Measurements from ENCODE around the gene SRRM4.

Gene SRRM4

GRCh38 chr12:119183942-119184695, 202.8 kb downstream of the SRRM4 start:
- no peak for TF ChIP-seq JUND (IDR thresholded peaks at IDR 0.05; ENCODE audit: low read depth)
- in situ Hi-C loops (cut with HindIII; ENCODE audit: low pct_unique_long_range_greater_than_20kb, low sequenced_read_pairs), result no loop called here
- no peak for DNase-seq (ENCODE audit: low read depth in 1 of 2, low spot score in 1 of 2)

- TF ChIP-seq JUND (IDR thresholded peaks at IDR 0.05; ENCODE audit: low read depth), result no peak
- no peak for DNase-seq (ENCODE audit: low read depth in 1 of 2, low spot score in 1 of 2)
- in situ Hi-C loops (cut with HindIII; ENCODE audit: low pct_unique_long_range_greater_than_20kb, low sequenced_read_pairs), result no loop called here
These were observed 213.9 kb downstream of the SRRM4 start for GRCh38 chr12:119195256-119195655.

GRCh38 chr12:119198440-119198839, 217.1 kb downstream of the SRRM4 start:
- in situ Hi-C loops (cut with HindIII; ENCODE audit: low pct_unique_long_range_greater_than_20kb, low sequenced_read_pairs), result no loop called here
- no peak for TF ChIP-seq JUND (IDR thresholded peaks at IDR 0.05; ENCODE audit: low read depth)

DNA sequence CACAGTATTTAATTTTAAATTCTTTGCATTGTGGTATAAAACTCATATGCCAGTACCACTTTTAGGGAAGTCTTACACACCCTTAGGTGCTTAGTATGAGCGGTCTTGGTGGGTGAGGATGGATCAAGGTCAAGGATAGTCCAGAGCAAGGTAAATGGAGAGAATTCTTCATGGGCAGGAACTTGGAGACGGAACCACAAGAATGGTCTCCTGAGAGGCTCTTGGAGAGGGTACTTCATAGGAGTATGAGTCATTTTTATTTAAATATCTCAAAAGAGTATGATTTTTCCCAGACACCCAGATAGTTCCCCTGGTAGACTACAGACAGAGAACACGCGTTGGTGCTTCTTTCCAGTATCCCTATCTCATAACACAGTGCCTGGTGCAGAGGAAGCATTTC, 219.3 kb downstream of the SRRM4 start:
- in situ Hi-C loops (cut with HindIII; ENCODE audit: low pct_unique_long_range_greater_than_20kb, low sequenced_read_pairs), result no loop called here
- DNase-seq (ENCODE audit: low read depth in 1 of 2, low spot score in 1 of 2), result no peak
- no peak for TF ChIP-seq JUND (IDR thresholded peaks at IDR 0.05; ENCODE audit: low read depth)

More at GRCh38 chr12:119198440-119198839, 217.1 kb downstream of the SRRM4 start:
- DNase-seq (ENCODE audit: low read depth in 1 of 2, low spot score in 1 of 2), result no peak

- TF ChIP-seq JUND (IDR thresholded peaks at IDR 0.05; ENCODE audit: low read depth), result no peak
- no peak for DNase-seq (ENCODE audit: low read depth in 1 of 2, low spot score in 1 of 2)
These were observed 220.6 kb downstream of the SRRM4 start for GRCh38 chr12:119201789-119202543.

GRCh38 chr12:119202544-119202943, 221.2 kb downstream of the SRRM4 start:
- DNase-seq (ENCODE audit: low read depth in 1 of 2, low spot score in 1 of 2), result no peak
- no peak for TF ChIP-seq JUND (IDR thresholded peaks at IDR 0.05; ENCODE audit: low read depth)
- in situ Hi-C loops (cut with HindIII; ENCODE audit: low pct_unique_long_range_greater_than_20kb, low sequenced_read_pairs), result no loop called here

More at GRCh38 chr12:119201789-119202543, 220.6 kb downstream of the SRRM4 start:
- in situ Hi-C loops (cut with HindIII; ENCODE audit: low pct_unique_long_range_greater_than_20kb, low sequenced_read_pairs), result no loop called here

DNA sequence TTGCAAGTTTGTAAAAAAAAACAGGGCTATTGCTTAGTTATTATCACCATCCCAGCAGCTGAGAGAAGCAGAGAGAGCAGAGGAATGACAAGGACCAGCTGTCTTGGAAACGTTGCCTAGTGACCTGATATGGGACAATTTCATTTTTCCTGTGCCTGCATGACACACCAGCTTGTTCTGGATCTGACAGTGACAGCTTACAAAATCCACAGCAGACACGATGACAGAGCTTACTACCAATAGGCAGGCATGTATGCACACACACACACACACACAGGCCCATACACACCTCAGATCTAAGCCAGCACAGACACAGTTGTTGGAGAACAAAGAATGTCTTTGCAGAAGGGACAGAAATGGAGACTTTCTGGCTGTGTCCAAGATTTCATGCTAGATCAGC, 222.8 kb downstream of the SRRM4 start:
- DNase-seq (ENCODE audit: low read depth in 1 of 2, low spot score in 1 of 2), result no peak
- TF ChIP-seq JUND (IDR thresholded peaks at IDR 0.05; ENCODE audit: low read depth), result no peak
- in situ Hi-C loops (cut with HindIII; ENCODE audit: low pct_unique_long_range_greater_than_20kb, low sequenced_read_pairs), result no loop called here

DNA sequence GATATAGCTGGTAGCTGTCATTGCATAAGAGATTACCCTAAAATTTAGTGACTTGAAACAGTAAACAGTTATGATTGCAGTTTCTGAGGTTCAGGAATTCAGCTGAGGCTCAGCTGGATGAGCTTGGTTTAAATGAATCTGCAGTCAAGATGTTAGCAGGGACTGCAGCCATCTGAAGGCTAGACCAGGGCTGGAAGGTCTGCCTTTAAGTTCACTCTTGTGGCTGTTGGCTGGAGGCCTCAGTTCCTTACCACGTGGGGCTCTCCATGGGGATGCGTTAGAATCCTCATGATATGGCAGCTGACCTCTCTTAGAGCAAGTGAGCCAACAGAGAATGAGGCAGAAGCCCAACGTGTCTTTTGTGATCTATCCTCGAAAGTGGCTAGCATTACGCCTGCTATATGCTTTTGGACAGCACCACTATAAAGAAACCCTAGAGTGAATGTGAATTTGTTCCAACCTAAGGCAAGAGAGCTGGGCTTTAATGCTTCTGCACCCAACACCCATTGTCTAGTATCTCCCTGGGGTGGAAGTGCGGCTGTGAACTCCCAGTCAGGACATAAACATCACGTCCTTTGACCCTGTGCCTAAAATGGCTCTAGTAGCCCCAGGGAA, 223.4 kb downstream of the SRRM4 start:
- in situ Hi-C loops (cut with HindIII; ENCODE audit: low pct_unique_long_range_greater_than_20kb, low sequenced_read_pairs), result no loop called here
- TF ChIP-seq JUND (IDR thresholded peaks at IDR 0.05; ENCODE audit: low read depth), result no peak
- DNase-seq (ENCODE audit: low read depth in 1 of 2, low spot score in 1 of 2), result no peak

GRCh38 chr12:119206348-119207062, 225.2 kb downstream of the SRRM4 start:
- in situ Hi-C loops (cut with HindIII; ENCODE audit: low pct_unique_long_range_greater_than_20kb, low sequenced_read_pairs), result no loop called here
- no peak for TF ChIP-seq JUND (IDR thresholded peaks at IDR 0.05; ENCODE audit: low read depth)
- DNase-seq (ENCODE audit: low read depth in 1 of 2, low spot score in 1 of 2), result no peak

- no peak for TF ChIP-seq JUND (IDR thresholded peaks at IDR 0.05; ENCODE audit: low read depth)
- DNase-seq (ENCODE audit: low read depth in 1 of 2, low spot score in 1 of 2), result peak in 1 of 2 experiments; percentile 20
- in situ Hi-C loops (cut with HindIII; ENCODE audit: low pct_unique_long_range_greater_than_20kb, low sequenced_read_pairs), result no loop called here
These were observed 225.8 kb downstream of the SRRM4 start for GRCh38 chr12:119207063-119207560.

DNA sequence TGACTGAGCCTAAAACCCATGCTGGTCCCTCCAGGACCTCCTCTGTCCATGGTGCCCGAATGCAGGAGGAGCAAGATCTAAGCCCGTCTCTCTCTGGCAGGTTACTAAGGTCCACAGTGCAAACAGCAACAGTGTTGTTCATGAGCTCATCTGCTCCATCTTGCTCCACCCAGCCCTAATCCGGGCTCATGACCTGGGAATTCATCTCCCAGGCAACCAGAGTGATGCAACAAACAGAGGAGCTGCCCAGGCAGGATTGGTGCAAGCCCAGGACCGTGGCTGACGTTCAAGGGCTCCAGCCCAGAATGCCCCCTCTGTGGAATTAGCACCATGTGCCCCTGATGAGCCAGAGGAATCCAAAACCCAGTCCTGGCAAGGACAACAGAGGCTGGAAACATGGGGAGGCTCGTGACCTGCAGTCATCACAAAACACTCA, 227.3 kb downstream of the SRRM4 start:
- no peak for TF ChIP-seq JUND (IDR thresholded peaks at IDR 0.05; ENCODE audit: low read depth)
- DNase-seq (ENCODE audit: low read depth in 1 of 2, low spot score in 1 of 2), result peak in 1 of 2 experiments; percentile 78
- in situ Hi-C loops (cut with HindIII; ENCODE audit: low pct_unique_long_range_greater_than_20kb, low sequenced_read_pairs), result no loop called here

- TF ChIP-seq JUND (IDR thresholded peaks at IDR 0.05; ENCODE audit: low read depth), result no peak
- in situ Hi-C loops (cut with HindIII; ENCODE audit: low pct_unique_long_range_greater_than_20kb, low sequenced_read_pairs), result no loop called here
- DNase-seq (ENCODE audit: low read depth in 1 of 2, low spot score in 1 of 2), result no peak
These were observed 230.5 kb downstream of the SRRM4 start for GRCh38 chr12:119211884-119212283.

All from T47D (cell line).